ENCODE measurements around the gene FAM120A.

DNA sequence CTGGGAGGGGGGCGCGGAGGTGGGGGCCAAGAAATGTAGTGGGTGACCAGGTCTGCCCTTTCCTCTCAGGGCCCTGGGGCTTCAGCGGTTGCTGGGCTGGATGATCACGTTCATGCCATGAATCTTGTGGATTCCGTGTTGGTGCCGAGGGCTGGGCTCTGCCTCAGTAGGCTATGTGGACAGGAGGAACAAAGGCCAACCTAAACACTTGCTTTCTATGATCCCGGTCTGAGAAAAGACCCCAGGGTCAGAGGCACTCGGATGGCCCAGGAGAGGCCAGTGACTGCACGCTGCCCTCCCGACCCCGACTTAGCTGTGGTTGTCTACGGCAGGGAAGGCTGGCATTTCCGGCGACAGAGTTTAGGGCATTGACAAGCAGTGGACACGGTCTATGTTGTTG lies 151.5 kb downstream of the FAM120A start:
- TF ChIP-seq EZH2phosphoT487 (IDR thresholded peaks at IDR 0.05; ENCODE audit: borderline replicate concordance) (no peak), CTCF (conservative IDR thresholded peaks at IDR 0.05; ENCODE audit: low read length) (no peak)
